Common myeloid progenitor, CD34-positive (primary cell): ENCODE measurements around the gene LSP1.

Experiments
- CTCF ChIA-PET: fragments of 350-600 bp; sonication (Branson Sonifier 250); formaldehyde crosslinking; loops from one replicate; lab custom pipeline; 2021; ENCODE audit warnings: antibody characterized with exemption; lab: Charles Lee
- POLR2A ChIA-PET: fragments of 350-600 bp; sonication (Branson Sonifier 250); formaldehyde crosslinking; loops from one replicate; lab custom pipeline; 2021; ENCODE audit warnings: antibody characterized with exemption; lab: Charles Lee
- DNase-seq, 3 donors: peaks; one replicate each; pipeline versions ENCODE4 v3.0.0 to v3.0.0-alpha.2; 2013
- H3K27ac ChIP-seq, 2 experiments: 1 replicate in 1 of 2; 2 replicates in 1 of 2; pipeline ENCODE4 v1.7.0; 2013; ENCODE audit warnings: inconsistent platforms in 2 of 2, low read length in 2 of 2, mild to moderate bottlenecking in 2 of 2, low read depth in 1 of 2, moderate library complexity in 1 of 2; ENCODE audit not compliant: severe bottlenecking in 2 of 2, insufficient read depth in 1 of 2, poor library complexity in 1 of 2
- H3K27me3 ChIP-seq, 5 experiments: replicated peaks in 2 of 5; 1 replicate in 3 of 5; 2 replicates in 2 of 5; pipeline versions ENCODE4 v1.6.1 to v1.7.0; 2013; ENCODE audit warnings: low read length in 4 of 5, mild to moderate bottlenecking in 2 of 5, moderate library complexity in 2 of 5, inconsistent platforms in 1 of 5; ENCODE audit not compliant: insufficient read depth in 5 of 5, control insufficient read depth in 4 of 5
- H3K36me3 ChIP-seq, 4 experiments: 1 replicate in 2 of 4; 2 replicates in 2 of 4; pipeline versions ENCODE4 v1.6.1 to v1.7.0; 2013; ENCODE audit warnings: low read length in 3 of 4, control low read depth in 1 of 4, mild to moderate bottlenecking in 1 of 4; ENCODE audit not compliant: control insufficient read depth in 4 of 4, insufficient read depth in 4 of 4
- H3K4me1 ChIP-seq, 4 experiments: 1 replicate in 3 of 4; 2 replicates in 1 of 4; pipeline versions ENCODE4 v1.6.1 to v1.7.1; 2013; ENCODE audit warnings: low read length in 3 of 4, mild to moderate bottlenecking in 3 of 4, control low read depth in 1 of 4, inconsistent platforms in 1 of 4, moderate library complexity in 1 of 4; ENCODE audit not compliant: control insufficient read depth in 4 of 4, insufficient read depth in 4 of 4; ENCODE audit errors: control extremely low read depth in 1 of 4
- H3K4me3 ChIP-seq, 7 experiments: 1 replicate in 4 of 7; 2 replicates in 3 of 7; pipeline versions ENCODE4 v1.5.1 to v1.7.0; 2013; ENCODE audit warnings: mild to moderate bottlenecking in 7 of 7, low read length in 6 of 7, moderate library complexity in 6 of 7, inconsistent platforms in 2 of 7, low read depth in 2 of 7, control low read depth in 1 of 7; ENCODE audit not compliant: insufficient read depth in 4 of 7, control insufficient read depth in 1 of 7; ENCODE audit errors: extremely low read depth in 1 of 7
- H3K9me3 ChIP-seq, 5 experiments: 1 replicate in 4 of 5; 2 replicates in 1 of 5; pipeline versions ENCODE4 v1.6.1 to v1.7.1; 2013; ENCODE audit warnings: low read length in 4 of 5, mild to moderate bottlenecking in 2 of 5, inconsistent platforms in 1 of 5, low read depth in 1 of 5, moderate library complexity in 1 of 5; ENCODE audit not compliant: control insufficient read depth in 4 of 5, insufficient read depth in 2 of 5; ENCODE audit errors: control extremely low read depth in 1 of 5
- WGBS: methylation state at CpG from one replicate; pipeline ENCODE4 v1.1.5; 2013; ENCODE audit not compliant: insufficient coverage; 5-methylcytosine and 5-hydroxymethylcytosine counted together

LSP1 gene

GRCh38 chr11:1878137-1879031, 25.5 kb downstream of the LSP1 start:
- H3K27ac ChIP-seq = no peak overlapping the region
- H3K4me3 ChIP-seq = no peak overlapping the region
- POLR2A ChIA-PET = no interaction called here
- WGBS = 96% methylated on average over 25 of the region's 30 CpGs
- no peak for DNase-seq
- H3K4me1 ChIP-seq = peaks cover 0 to 67% (median 61%) of the 10 kb centered on the region in 4 experiments
- H3K9me3 ChIP-seq = no peaks in the 10 kb centered on the region
- peaks cover 0 to 8% (median 4%) of the 10 kb centered on the region in 4 experiments for H3K36me3 ChIP-seq
- CTCF ChIA-PET = interaction anchor here (0.7 to 3.0 kb wide), 10 partner anchors 10 to 273 kb away, joined by 3 to 20 read pairs (median 4); partner anchors contain the start of gene PRR33
- H3K27me3 ChIP-seq = no peaks in the 10 kb centered on the region

GRCh38 chr11:1879342-1879940, 26.6 kb downstream of the LSP1 start:
- Histone ChIP-seq H3K4me3 (no peak overlapping the region), H3K4me1 (peaks cover 0 to 68% (median 63%) of the 10 kb centered on the region in 4 experiments), H3K27ac (no peak overlapping the region), H3K27me3 (no peaks in the 10 kb centered on the region), H3K9me3 (no peaks in the 10 kb centered on the region), H3K36me3 (peaks cover 0 to 19% (median 13%) of the 10 kb centered on the region in 4 experiments)
- ChIA-PET CTCF (interaction anchor here (0.7 to 3.0 kb wide), 5 partner anchors 8 to 272 kb away, joined by 3 to 14 read pairs (median 3); no protein-coding TSS in a partner anchor), POLR2A (no interaction called here)
- DNase-seq = no peak
- WGBS = 100% methylated on average over 7 of the region's 13 CpGs

GRCh38 chr11:1879941-1880720, 27.2 kb downstream of the LSP1 start:
- Histone ChIP-seq H3K4me1 (peaks cover 0 to 68% (median 63%) of the 10 kb centered on the region in 4 experiments), H3K9me3 (peaks cover 0 to 2% (median 0%) of the 10 kb centered on the region in 5 experiments), H3K4me3 (no peak overlapping the region), H3K27ac (no peak overlapping the region), H3K27me3 (no peaks in the 10 kb centered on the region), H3K36me3 (peaks cover 3 to 26% (median 19%) of the 10 kb centered on the region in 4 experiments)
- ChIA-PET POLR2A (no interaction called here), CTCF (interaction anchor here (0.7 to 3.2 kb wide), 4 partner anchors 72 to 274 kb away, joined by 3 to 27 read pairs (median 8); no protein-coding TSS in a partner anchor)
- WGBS = 87% methylated on average over 23 of the region's 32 CpGs
- DNase-seq = no peak

GRCh38 chr11:1880746-1881441, 28.0 kb downstream of the LSP1 start:
- ChIA-PET POLR2A (interaction anchor here (2.2 kb wide), 1 partner anchor 67 kb away, joined by 11 read pairs; the partner anchor contains the start of gene MRPL23), CTCF (interaction anchor here (1.1 to 3.9 kb wide), 11 partner anchors 14 to 273 kb away, joined by 3 to 36 read pairs (median 9); no protein-coding TSS in a partner anchor)
- WGBS = 94% methylated on average over 8 of the region's 9 CpGs
- H3K36me3 ChIP-seq = peaks cover 10 to 34% (median 23%) of the 10 kb centered on the region in 4 experiments
- no peak overlapping the region for H3K4me3 ChIP-seq
- H3K27ac ChIP-seq = no peak overlapping the region
- H3K4me1 ChIP-seq = peaks cover 0 to 64% (median 59%) of the 10 kb centered on the region in 4 experiments
- H3K27me3 ChIP-seq = no peaks in the 10 kb centered on the region
- DNase-seq = no peak
- H3K9me3 ChIP-seq = peaks cover 0 to 2% (median 0%) of the 10 kb centered on the region in 5 experiments

GRCh38 chr11:1881442-1882264, 28.8 kb downstream of the LSP1 start:
- DNase-seq = peak in 2 of 3 donors; percentile 51 to 62
- Histone ChIP-seq H3K27me3 (no peaks in the 10 kb centered on the region), H3K36me3 (peaks cover 11 to 39% (median 26%) of the 10 kb centered on the region in 4 experiments), H3K4me1 (peaks cover 0 to 56% (median 52%) of the 10 kb centered on the region in 4 experiments), H3K27ac (peak overlapping the region in 1 of 2 experiments; percentile 43), H3K9me3 (peaks cover 0 to 2% (median 0%) of the 10 kb centered on the region in 5 experiments), H3K4me3 (no peak overlapping the region)
- ChIA-PET POLR2A (interaction anchor here (0.5 to 2.2 kb wide), 3 partner anchors 14 to 66 kb away, joined by 3 to 11 read pairs (median 4); partner anchors contain the start of gene MRPL23), CTCF (interaction anchor here (0.6 to 3.9 kb wide), 32 partner anchors 9 to 274 kb away, joined by 3 to 36 read pairs (median 7); partner anchors contain the start of genes KRTAP5-3, PRR33 and TNNI2)
- WGBS = 50% methylated on average over 19 of the region's 43 CpGs
